ENCODE results near the gene TBPL1.
"Not testable (repeated sequence)": the region's sequence is repeated elsewhere in the genome, so short reads cannot be mapped to it uniquely, and the experiment has no call there.

DNA sequence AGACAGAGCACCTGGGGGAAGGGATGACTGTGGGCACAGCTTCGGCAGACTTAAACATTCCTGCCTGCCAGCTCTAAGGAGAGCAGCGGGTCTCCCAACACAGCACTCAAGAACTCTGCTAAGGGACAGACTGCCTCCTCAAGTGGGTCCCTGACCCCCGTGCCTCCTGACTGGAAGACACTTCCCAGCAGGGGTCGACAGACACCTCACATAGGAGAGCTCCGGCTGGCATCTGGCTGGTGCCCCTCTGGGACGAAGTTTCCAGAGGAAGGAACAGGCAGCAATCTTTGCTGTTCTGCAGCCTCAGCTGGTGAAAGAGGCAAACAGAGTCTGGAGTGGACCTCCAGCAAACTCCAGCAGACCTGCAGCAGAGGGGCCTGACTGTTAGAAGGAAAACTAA lies 21.8 kb upstream of the TBPL1 start:
- TF ChIP-seq POLR2A, EP300, CTCF (IDR thresholded peaks at IDR 0.05): not testable (repeated sequence)

All from sigmoid colon (tissue), 4 donors.